Measurements from ENCODE around the gene BTBD1. TPM values are rescaled to one million over a fixed set of nuclear protein-coding genes. Genes with fewer than 3 reads are reported as not detected.

BTBD1 gene
- total RNA-seq, 1 experiment from 2014 or later, result 80.0 TPM

DNA sequence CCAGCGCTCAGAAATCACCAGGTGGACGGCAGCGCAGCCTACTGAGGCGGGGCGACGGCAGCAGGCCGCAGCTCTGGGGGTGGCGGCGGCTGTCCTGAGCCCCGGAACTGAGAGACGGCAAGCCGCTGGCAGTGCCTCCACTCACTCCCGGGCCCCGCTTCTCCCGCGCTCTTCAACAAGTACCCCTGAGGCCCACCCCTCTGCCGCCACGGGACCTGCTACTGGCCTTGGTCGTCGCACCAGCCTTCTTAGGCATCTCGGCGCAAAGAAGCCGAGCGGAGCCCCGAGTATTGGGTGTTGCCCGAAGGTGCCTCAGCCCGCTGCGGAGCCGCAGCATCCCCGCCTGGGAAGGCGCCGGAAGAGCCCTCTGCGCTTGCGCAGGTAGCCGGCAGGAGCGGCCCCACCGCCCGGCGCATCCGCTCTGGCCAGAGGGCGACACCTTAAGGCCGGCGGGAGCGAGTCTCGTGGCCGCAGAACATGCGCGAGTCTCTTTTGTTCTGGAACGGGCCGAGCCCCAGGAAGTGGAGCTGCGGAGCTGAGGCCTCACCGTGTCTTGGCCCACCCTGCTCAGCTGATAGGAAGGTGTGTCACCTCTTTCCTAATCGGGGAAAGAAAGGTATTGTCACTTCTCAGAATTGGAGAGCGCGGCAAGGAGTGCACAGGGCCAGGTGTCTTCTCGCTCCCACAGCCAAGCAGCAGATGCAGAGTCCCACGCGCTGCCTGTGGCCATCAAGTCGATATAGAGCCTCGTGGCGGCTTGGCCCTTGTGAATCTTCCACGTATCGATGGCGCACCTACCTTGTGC lies 55.6 kb downstream of the BTBD1 start, which contains the start of gene C15orf40:
Gene C15orf40, minus strand, starts transcription at position 369 of the 805 bp plus-strand sequence. Its CDS starts 32 bp downstream, at position 337.
- no peaks in the 10 kb centered on the region for H3K9me2 ChIP-seq (ENCODE audit: insufficient read depth)
- H3K9ac ChIP-seq (ENCODE audit: low read length), result peak within 1 kb of the TSS; percentile 77
- ChIA-PET CTCF (interaction anchor here (0.6 to 2.2 kb wide), 21 partner anchors 9 to 554 kb away, joined by 3 to 9 read pairs (median 4); partner anchors contain the start of gene RAMAC), RAD21 (ENCODE audit: low non-redundant PET in 1 of 2, low total read pairs in 2 of 2, uncharacterized antibody in 2 of 2, unreplicated experiment in 2 of 2) (interaction anchor here in 1 of 2 experiments (0.7 kb wide), 1 partner anchor 22 kb away, joined by 3 read pairs; no protein-coding TSS in a partner anchor), POLR2A (interaction anchor here (0.6 to 1.7 kb wide), 5 partner anchors 9 to 471 kb away, joined by 3 to 6 read pairs (median 3); partner anchors contain the start of gene RPS17)
- peak within 1 kb of the TSS; percentile 87 to 98 for H3K4me3 ChIP-seq (replicated peaks in 1 of 2; ENCODE audit: low read depth in 1 of 2, low read length in 2 of 2)
- BruUV-seq (replicated peaks), result no TSS peak
- H3K27me3 ChIP-seq (ENCODE audit: insufficient read depth, low read length), result no peaks in the 10 kb centered on the region
- H4K20me1 ChIP-seq (ENCODE audit: insufficient read depth), result no peaks in the 10 kb centered on the region
- DNase-seq (ENCODE audit: low read depth, low spot score), result peak; percentile 76
- H3K4me1 ChIP-seq (ENCODE audit: control insufficient read depth in 1 of 2, insufficient read depth in 2 of 2, low read length in 2 of 2), result peaks cover 7 to 18% of the 10 kb centered on the region in 2 experiments; a peak in 3 of 4 replicates
- peak within 1 kb of the TSS; percentile 75 for H3K4me2 ChIP-seq (ENCODE audit: low read length)
- peak within 1 kb of the TSS; percentile 38 for H2AFZ ChIP-seq (ENCODE audit: low read depth, low read length, poor library complexity, severe bottlenecking)
- H3K9me3 ChIP-seq (ENCODE audit: control insufficient read depth in 1 of 2, insufficient read depth in 1 of 2, low read depth in 1 of 2, low read length in 2 of 2), result no peaks in the 10 kb centered on the region
- intact Hi-C loops (cut with micrococcal nuclease), result loop anchor here (5.0 kb wide), 2 partner anchors 259 to 371 kb away; no protein-coding TSS in a partner anchor
- peak; percentile 90 for ATAC-seq
- peaks cover 35% of the 10 kb centered on the region for H3K79me2 ChIP-seq (ENCODE audit: insufficient read depth, low read length)
- peaks cover 13 to 14% of the 10 kb centered on the region in 2 experiments; a peak in 3 of 4 replicates for H3K36me3 ChIP-seq (ENCODE audit: control insufficient read depth in 1 of 2, insufficient read depth in 2 of 2, low read length in 2 of 2)
- peak within 1 kb of the TSS; percentile 63 for H3K27ac ChIP-seq (ENCODE audit: low read depth, low read length)
- TF ChIP-seq FOSL1 (IDR thresholded peaks at IDR 0.05; ENCODE audit: low read depth) (no peak), SP1 (IDR thresholded peaks at IDR 0.05; ENCODE audit: low read depth) (peak; percentile 23; the same call in 1 of the 2 replicates), EZH2 (IDR thresholded peaks at IDR 0.05) (no peak), EZH2phosphoT487 (IDR thresholded peaks at IDR 0.05; ENCODE audit: borderline replicate concordance) (no peak), EGR1 (IDR thresholded peaks at IDR 0.05; ENCODE audit: low read depth) (no peak), POLR2AphosphoS5 (IDR thresholded peaks at IDR 0.05; ENCODE audit: low read depth, low read length) (peak; percentile 80), CBX3 (IDR thresholded peaks at IDR 0.05; ENCODE audit: low read depth) (no peak), SRF (IDR thresholded peaks at IDR 0.05; ENCODE audit: low read depth) (no peak; the same call in 1 of the 2 replicates), POLR2A (IDR thresholded peaks at IDR 0.05; ENCODE audit: borderline replicate concordance, extremely low read depth, insufficient read depth, insufficient read length) (peak; percentile 39), ZFX (IDR thresholded peaks at IDR 0.05) (peak; percentile 79), ZNF274 (IDR thresholded peaks at IDR 0.05; ENCODE audit: low read depth, low read length) (no peak), YY1 (IDR thresholded peaks at IDR 0.05; ENCODE audit: extremely low read depth, insufficient replicate concordance, low read depth, low read length) (peak; percentile 78)
- TF ChIP-seq, protein P1, sequence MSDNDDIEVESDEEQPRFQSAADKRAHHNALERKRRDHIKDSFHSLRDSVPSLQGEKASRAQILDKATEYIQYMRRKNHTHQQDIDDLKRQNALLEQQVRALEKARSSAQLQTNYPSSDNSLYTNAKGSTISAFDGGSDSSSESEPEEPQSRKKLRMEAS (IDR thresholded peaks at IDR 0.05), result peak; percentile 94
- TF ChIP-seq, protein P2, sequence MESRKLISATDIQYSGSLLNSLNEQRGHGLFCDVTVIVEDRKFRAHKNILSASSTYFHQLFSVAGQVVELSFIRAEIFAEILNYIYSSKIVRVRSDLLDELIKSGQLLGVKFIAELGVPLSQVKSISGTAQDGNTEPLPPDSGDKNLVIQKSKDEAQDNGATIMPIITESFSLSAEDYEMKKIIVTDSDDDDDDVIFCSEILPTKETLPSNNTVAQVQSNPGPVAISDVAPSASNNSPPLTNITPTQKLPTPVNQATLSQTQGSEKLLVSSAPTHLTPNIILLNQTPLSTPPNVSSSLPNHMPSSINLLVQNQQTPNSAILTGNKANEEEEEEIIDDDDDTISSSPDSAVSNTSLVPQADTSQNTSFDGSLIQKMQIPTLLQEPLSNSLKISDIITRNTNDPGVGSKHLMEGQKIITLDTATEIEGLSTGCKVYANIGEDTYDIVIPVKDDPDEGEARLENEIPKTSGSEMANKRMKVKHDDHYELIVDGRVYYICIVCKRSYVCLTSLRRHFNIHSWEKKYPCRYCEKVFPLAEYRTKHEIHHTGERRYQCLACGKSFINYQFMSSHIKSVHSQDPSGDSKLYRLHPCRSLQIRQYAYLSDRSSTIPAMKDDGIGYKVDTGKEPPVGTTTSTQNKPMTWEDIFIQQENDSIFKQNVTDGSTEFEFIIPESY (IDR thresholded peaks at IDR 0.05; ENCODE audit: extremely low read depth, insufficient replicate concordance, low read length), result peak; percentile 38
- TF ChIP-seq, protein P3, sequence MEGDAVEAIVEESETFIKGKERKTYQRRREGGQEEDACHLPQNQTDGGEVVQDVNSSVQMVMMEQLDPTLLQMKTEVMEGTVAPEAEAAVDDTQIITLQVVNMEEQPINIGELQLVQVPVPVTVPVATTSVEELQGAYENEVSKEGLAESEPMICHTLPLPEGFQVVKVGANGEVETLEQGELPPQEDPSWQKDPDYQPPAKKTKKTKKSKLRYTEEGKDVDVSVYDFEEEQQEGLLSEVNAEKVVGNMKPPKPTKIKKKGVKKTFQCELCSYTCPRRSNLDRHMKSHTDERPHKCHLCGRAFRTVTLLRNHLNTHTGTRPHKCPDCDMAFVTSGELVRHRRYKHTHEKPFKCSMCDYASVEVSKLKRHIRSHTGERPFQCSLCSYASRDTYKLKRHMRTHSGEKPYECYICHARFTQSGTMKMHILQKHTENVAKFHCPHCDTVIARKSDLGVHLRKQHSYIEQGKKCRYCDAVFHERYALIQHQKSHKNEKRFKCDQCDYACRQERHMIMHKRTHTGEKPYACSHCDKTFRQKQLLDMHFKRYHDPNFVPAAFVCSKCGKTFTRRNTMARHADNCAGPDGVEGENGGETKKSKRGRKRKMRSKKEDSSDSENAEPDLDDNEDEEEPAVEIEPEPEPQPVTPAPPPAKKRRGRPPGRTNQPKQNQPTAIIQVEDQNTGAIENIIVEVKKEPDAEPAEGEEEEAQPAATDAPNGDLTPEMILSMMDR (IDR thresholded peaks at IDR 0.05 in 2 of 3, conservative IDR thresholded peaks at IDR 0.05 in 1 of 3; ENCODE audit: borderline replicate concordance in 1 of 3, insufficient read depth in 1 of 3, low read depth in 2 of 3, low read length in 2 of 3), result peak; percentile 66 to 69 (median 68); a peak in 5 of 6 replicates
- TF ChIP-seq, protein P4, sequence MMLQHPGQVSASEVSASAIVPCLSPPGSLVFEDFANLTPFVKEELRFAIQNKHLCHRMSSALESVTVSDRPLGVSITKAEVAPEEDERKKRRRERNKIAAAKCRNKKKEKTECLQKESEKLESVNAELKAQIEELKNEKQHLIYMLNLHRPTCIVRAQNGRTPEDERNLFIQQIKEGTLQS (IDR thresholded peaks at IDR 0.05), result no peak
- TF ChIP-seq, protein P5, sequence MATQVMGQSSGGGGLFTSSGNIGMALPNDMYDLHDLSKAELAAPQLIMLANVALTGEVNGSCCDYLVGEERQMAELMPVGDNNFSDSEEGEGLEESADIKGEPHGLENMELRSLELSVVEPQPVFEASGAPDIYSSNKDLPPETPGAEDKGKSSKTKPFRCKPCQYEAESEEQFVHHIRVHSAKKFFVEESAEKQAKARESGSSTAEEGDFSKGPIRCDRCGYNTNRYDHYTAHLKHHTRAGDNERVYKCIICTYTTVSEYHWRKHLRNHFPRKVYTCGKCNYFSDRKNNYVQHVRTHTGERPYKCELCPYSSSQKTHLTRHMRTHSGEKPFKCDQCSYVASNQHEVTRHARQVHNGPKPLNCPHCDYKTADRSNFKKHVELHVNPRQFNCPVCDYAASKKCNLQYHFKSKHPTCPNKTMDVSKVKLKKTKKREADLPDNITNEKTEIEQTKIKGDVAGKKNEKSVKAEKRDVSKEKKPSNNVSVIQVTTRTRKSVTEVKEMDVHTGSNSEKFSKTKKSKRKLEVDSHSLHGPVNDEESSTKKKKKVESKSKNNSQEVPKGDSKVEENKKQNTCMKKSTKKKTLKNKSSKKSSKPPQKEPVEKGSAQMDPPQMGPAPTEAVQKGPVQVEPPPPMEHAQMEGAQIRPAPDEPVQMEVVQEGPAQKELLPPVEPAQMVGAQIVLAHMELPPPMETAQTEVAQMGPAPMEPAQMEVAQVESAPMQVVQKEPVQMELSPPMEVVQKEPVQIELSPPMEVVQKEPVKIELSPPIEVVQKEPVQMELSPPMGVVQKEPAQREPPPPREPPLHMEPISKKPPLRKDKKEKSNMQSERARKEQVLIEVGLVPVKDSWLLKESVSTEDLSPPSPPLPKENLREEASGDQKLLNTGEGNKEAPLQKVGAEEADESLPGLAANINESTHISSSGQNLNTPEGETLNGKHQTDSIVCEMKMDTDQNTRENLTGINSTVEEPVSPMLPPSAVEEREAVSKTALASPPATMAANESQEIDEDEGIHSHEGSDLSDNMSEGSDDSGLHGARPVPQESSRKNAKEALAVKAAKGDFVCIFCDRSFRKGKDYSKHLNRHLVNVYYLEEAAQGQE (IDR thresholded peaks at IDR 0.05; ENCODE audit: low read depth), result no peak

Measured in HCT116 (cell line).